Karpas-422 (cell line): ENCODE results near the gene ATP4B. TPM values are rescaled to one million over a fixed set of nuclear protein-coding genes. Genes with fewer than 3 reads are reported as not detected.

Experiments used
- DNase-seq: peaks from one replicate; pipeline ENCODE4 v3.0.0-alpha.2; 2015
- H2AFZ ChIP-seq: fragments of 200-600 bp; sonication (generic); 2 replicates; pipeline ENCODE4 v1.6.1; 2014; ENCODE audit warnings: antibody characterized with exemption, low read length, mixed read lengths
- H3K27ac ChIP-seq: fragments of 200-600 bp; sonication (generic); 2 replicates; pipeline ENCODE4 v1.5.1; 2014; ENCODE audit warnings: mild to moderate bottlenecking, low read length, moderate library complexity
- H3K27me3 ChIP-seq: fragments of 200-600 bp; sonication (generic); 2 replicates; pipeline ENCODE4 v1.6.1; 2014; ENCODE audit warnings: low read length, mixed read lengths
- H3K36me3 ChIP-seq: fragments of 200-600 bp; sonication (generic); 2 replicates; pipeline ENCODE4 v1.6.1; 2014; ENCODE audit warnings: low read length, mixed read lengths; ENCODE audit not compliant: insufficient read depth
- H3K4me1 ChIP-seq: fragments of 200-600 bp; sonication (generic); 2 replicates; pipeline ENCODE4 v1.6.1; 2014; ENCODE audit warnings: mild to moderate bottlenecking, low read length, mixed read lengths
- H3K4me2 ChIP-seq: fragments of 200-600 bp; sonication (generic); 2 replicates; pipeline ENCODE4 v1.6.1; 2014; ENCODE audit warnings: low read length, low read depth, mild to moderate bottlenecking; ENCODE audit not compliant: poor library complexity, severe bottlenecking
- H3K4me3 ChIP-seq: fragments of 200-600 bp; sonication (generic); 2 replicates; pipeline ENCODE4 v1.5.1; 2014; ENCODE audit warnings: mild to moderate bottlenecking, antibody characterized with exemption, low read length, mixed read lengths
- H3K79me2 ChIP-seq: fragments of 200-600 bp; sonication (generic); 2 replicates; pipeline ENCODE4 v1.6.1; 2014; ENCODE audit warnings: mild to moderate bottlenecking, low read length, mixed read lengths
- H3K9ac ChIP-seq: fragments of 200-600 bp; sonication (generic); 2 replicates; pipeline ENCODE4 v1.6.0; 2014; ENCODE audit warnings: low read length
- H3K9me2 ChIP-seq: fragments of 200-600 bp; sonication (generic), shearing (Covaris generic); replicated peaks from 2 replicates; pipeline ENCODE4 v1.6.0; 2014; ENCODE audit warnings: mild to moderate bottlenecking, low read length, moderate library complexity; ENCODE audit not compliant: insufficient read depth
- H3K9me3 ChIP-seq: fragments of 300-700, 200-600 bp; sonication (generic); 2 replicates; pipeline ENCODE4 v1.6.1; 2014; ENCODE audit warnings: low read length, mixed read lengths
- H4K20me1 ChIP-seq: fragments of 200-600 bp; sonication (generic); 2 replicates; pipeline ENCODE4 v1.6.1; 2014; ENCODE audit warnings: mild to moderate bottlenecking, antibody characterized with exemption, low read length, low read depth; ENCODE audit not compliant: insufficient read depth
- total RNA-seq: library from RNA; depleted of rRNA; stranded (reverse); fragments of >200 nt; shearing (Covaris generic); gene quantifications from 2 replicates; pipeline ENCODE4 v1.2.3, GENCODE V29; 2014; ENCODE audit warnings: low replicate concordance

Gene ATP4B
- total RNA-seq, 1 experiment from 2014 or later: not detected

GRCh38 chr13:113654175-113654560 lies 3.8 kb downstream of the ATP4B start:
- no peak overlapping the region for H3K4me2 ChIP-seq
- no peaks in the 10 kb centered on the region for H3K36me3 ChIP-seq
- H3K79me2 ChIP-seq: no peaks in the 10 kb centered on the region
- H3K27me3 ChIP-seq: no peaks in the 10 kb centered on the region
- no peak overlapping the region for H2AFZ ChIP-seq
- no peak overlapping the region for H3K27ac ChIP-seq
- DNase-seq: no peak
- no peak overlapping the region for H3K4me3 ChIP-seq
- no peaks in the 10 kb centered on the region for H3K9me3 ChIP-seq
- no peaks in the 10 kb centered on the region for H3K4me1 ChIP-seq
- no peaks in the 10 kb centered on the region for H3K9me2 ChIP-seq
- H3K9ac ChIP-seq: no peak overlapping the region
- no peaks in the 10 kb centered on the region for H4K20me1 ChIP-seq

GRCh38 chr13:113653264-113654174 lies 4.5 kb downstream of the ATP4B start:
- no peak overlapping the region for H3K4me2 ChIP-seq
- H3K27ac ChIP-seq: no peak overlapping the region
- H2AFZ ChIP-seq: no peak overlapping the region
- no peaks in the 10 kb centered on the region for H3K9me3 ChIP-seq
- H3K36me3 ChIP-seq: no peaks in the 10 kb centered on the region
- DNase-seq: no peak
- H3K9me2 ChIP-seq: no peaks in the 10 kb centered on the region
- H3K4me1 ChIP-seq: no peaks in the 10 kb centered on the region
- H3K4me3 ChIP-seq: no peak overlapping the region
- H3K9ac ChIP-seq: no peak overlapping the region
- H4K20me1 ChIP-seq: no peaks in the 10 kb centered on the region
- H3K79me2 ChIP-seq: no peaks in the 10 kb centered on the region
- no peaks in the 10 kb centered on the region for H3K27me3 ChIP-seq

- H3K36me3 ChIP-seq: no peaks in the 10 kb centered on the region
- no peaks in the 10 kb centered on the region for H3K27me3 ChIP-seq
- H3K27ac ChIP-seq: no peak overlapping the region
- H3K9me3 ChIP-seq: no peaks in the 10 kb centered on the region
- no peak overlapping the region for H3K4me3 ChIP-seq
- no peak overlapping the region for H3K9ac ChIP-seq
- no peaks in the 10 kb centered on the region for H3K79me2 ChIP-seq
- H3K4me2 ChIP-seq: no peak overlapping the region
- no peak overlapping the region for H2AFZ ChIP-seq
- no peaks in the 10 kb centered on the region for H3K4me1 ChIP-seq
- no peak for DNase-seq
- H4K20me1 ChIP-seq: no peaks in the 10 kb centered on the region
- H3K9me2 ChIP-seq: no peaks in the 10 kb centered on the region
Observed at GRCh38 chr13:113652404-113653263, 5.4 kb downstream of the ATP4B start.

GRCh38 chr13:113651511-113652403 lies 6.2 kb downstream of the ATP4B start:
- Histone ChIP-seq H3K4me1 (no peaks in the 10 kb centered on the region), H3K4me3 (no peak overlapping the region), H3K36me3 (no peaks in the 10 kb centered on the region), H3K9ac (no peak overlapping the region), H3K4me2 (no peak overlapping the region), H3K79me2 (no peaks in the 10 kb centered on the region), H2AFZ (no peak overlapping the region), H4K20me1 (no peaks in the 10 kb centered on the region), H3K9me2 (no peaks in the 10 kb centered on the region), H3K27ac (no peak overlapping the region), H3K9me3 (no peaks in the 10 kb centered on the region), H3K27me3 (no peaks in the 10 kb centered on the region)
- DNase-seq: no peak

GRCh38 chr13:113650731-113651148 lies 7.3 kb downstream of the ATP4B start:
- Histone ChIP-seq H3K9me3 (no peaks in the 10 kb centered on the region), H3K4me1 (no peaks in the 10 kb centered on the region), H2AFZ (no peak overlapping the region), H3K4me3 (no peak overlapping the region), H3K36me3 (no peaks in the 10 kb centered on the region), H3K27ac (no peak overlapping the region), H3K79me2 (no peaks in the 10 kb centered on the region), H3K4me2 (no peak overlapping the region), H3K9me2 (no peaks in the 10 kb centered on the region), H3K27me3 (no peaks in the 10 kb centered on the region), H3K9ac (no peak overlapping the region), H4K20me1 (no peaks in the 10 kb centered on the region)
- no peak for DNase-seq

- Histone ChIP-seq H3K4me2 (no peak overlapping the region), H3K4me3 (no peak overlapping the region), H3K9me2 (no peaks in the 10 kb centered on the region), H3K9ac (no peak overlapping the region), H3K36me3 (no peaks in the 10 kb centered on the region), H3K9me3 (no peaks in the 10 kb centered on the region), H3K27me3 (no peaks in the 10 kb centered on the region), H3K4me1 (no peaks in the 10 kb centered on the region), H3K27ac (no peak overlapping the region), H4K20me1 (no peaks in the 10 kb centered on the region), H3K79me2 (no peaks in the 10 kb centered on the region), H2AFZ (no peak overlapping the region)
- no peak for DNase-seq
Observed at GRCh38 chr13:113650275-113650674, 7.7 kb downstream of the ATP4B start.

- no peak overlapping the region for H2AFZ ChIP-seq
- no peaks in the 10 kb centered on the region for H3K79me2 ChIP-seq
Observed at GRCh38 chr13:113649212-113649611, 8.8 kb downstream of the ATP4B start.

More at GRCh38 chr13:113649212-113649611, 8.8 kb downstream of the ATP4B start:
- DNase-seq: no peak
- H3K9me2 ChIP-seq: no peaks in the 10 kb centered on the region
- H3K4me2 ChIP-seq: no peak overlapping the region
- no peak overlapping the region for H3K9ac ChIP-seq
- H3K4me1 ChIP-seq: no peaks in the 10 kb centered on the region
- H3K9me3 ChIP-seq: no peaks in the 10 kb centered on the region
- H3K27ac ChIP-seq: no peak overlapping the region
- H3K4me3 ChIP-seq: no peak overlapping the region
- H3K36me3 ChIP-seq: no peaks in the 10 kb centered on the region; the same call in 1 of the 2 replicates
- no peaks in the 10 kb centered on the region for H4K20me1 ChIP-seq
- no peaks in the 10 kb centered on the region for H3K27me3 ChIP-seq
